Neural crest cell (in vitro differentiated cells): Measurements from ENCODE around the gene BHLHA15. TPM values are rescaled to one million over a fixed set of nuclear protein-coding genes. Genes with fewer than 3 reads are reported as not detected.

ENCODE experiments used
- DNase-seq: peaks from one replicate; pipeline ENCODE4 v3.0.0; 2021; ENCODE audit warnings: low read depth, mixed read lengths, low spot score
- H3K27ac Mint-ChIP-seq: one replicate; pipeline ENCODE4 v1.8.0; 2021; ENCODE audit warnings: mild to moderate bottlenecking, mixed read lengths; ENCODE audit not compliant: unreplicated experiment
- H3K27me3 Mint-ChIP-seq: 2 replicates; pipeline ENCODE4 v1.8.0; 2021; ENCODE audit warnings: low read depth, mild to moderate bottlenecking, mixed read lengths
- H3K36me3 Mint-ChIP-seq: 2 replicates; pipeline ENCODE4 v1.8.0; 2021; ENCODE audit warnings: low read depth, mild to moderate bottlenecking, mixed read lengths
- H3K4me1 Mint-ChIP-seq: 2 replicates; pipeline ENCODE4 v1.8.0; 2021; ENCODE audit warnings: mixed read lengths
- H3K4me3 Mint-ChIP-seq: one replicate; pipeline ENCODE4 v1.8.0; 2021; ENCODE audit warnings: mild to moderate bottlenecking, mixed read lengths
- H3K9me3 Mint-ChIP-seq: 2 replicates; pipeline ENCODE4 v1.8.0; 2021; ENCODE audit warnings: mixed read lengths
- CTCF ChIP-seq: fragments of 200-600 bp; sonication (generic); conservative IDR thresholded peaks from 2 replicates; pipeline ENCODE4 v1.5.0; 2021; ENCODE audit warnings: antibody characterized with exemption, mild to moderate bottlenecking
- total RNA-seq: library from RNA; stranded (reverse); gene quantifications from 2 replicates; pipeline ENCODE4 v1.2.1, GENCODE V29; 2021

The BHLHA15 gene
- total RNA-seq, 1 donor from 2014 or later, result not detected

GRCh38 chr7:98166668-98166970 is 44.6 kb upstream of the BHLHA15 start:
- H3K9me3 Mint-ChIP-seq, result no peaks in the 10 kb centered on the region
- no peak for DNase-seq
- H3K36me3 Mint-ChIP-seq, result no peaks in the 10 kb centered on the region
- no peak overlapping the region for H3K27ac Mint-ChIP-seq
- peaks cover 20% of the 10 kb centered on the region for H3K4me1 Mint-ChIP-seq
- no peaks in the 10 kb centered on the region for H3K27me3 Mint-ChIP-seq
- H3K4me3 Mint-ChIP-seq, result no peak overlapping the region
- TF ChIP-seq CTCF, result no peak

- no peak overlapping the region for H3K27ac Mint-ChIP-seq
- no peaks in the 10 kb centered on the region for H3K36me3 Mint-ChIP-seq
- no peak for DNase-seq
- TF ChIP-seq CTCF, result no peak
- no peak overlapping the region for H3K4me3 Mint-ChIP-seq
- no peaks in the 10 kb centered on the region for H3K27me3 Mint-ChIP-seq
- peaks cover 20% of the 10 kb centered on the region for H3K4me1 Mint-ChIP-seq
- no peaks in the 10 kb centered on the region for H3K9me3 Mint-ChIP-seq
Measured at GRCh38 chr7:98167653-98168052, 43.6 kb upstream of the BHLHA15 start.

GRCh38 chr7:98168181-98168903 is 42.9 kb upstream of the BHLHA15 start:
- no peak overlapping the region for H3K4me3 Mint-ChIP-seq
- H3K9me3 Mint-ChIP-seq, result no peaks in the 10 kb centered on the region
- peaks cover 19% of the 10 kb centered on the region for H3K4me1 Mint-ChIP-seq
- H3K27me3 Mint-ChIP-seq, result no peaks in the 10 kb centered on the region
- DNase-seq, result peak; percentile 66
- TF ChIP-seq CTCF, result peak; percentile 97
- H3K36me3 Mint-ChIP-seq, result no peaks in the 10 kb centered on the region
- H3K27ac Mint-ChIP-seq, result no peak overlapping the region

GRCh38 chr7:98168904-98169621 is 42.2 kb upstream of the BHLHA15 start:
- H3K9me3 Mint-ChIP-seq, result no peaks in the 10 kb centered on the region
- TF ChIP-seq CTCF, result peak; percentile 37
- H3K27me3 Mint-ChIP-seq, result no peaks in the 10 kb centered on the region
- no peak overlapping the region for H3K27ac Mint-ChIP-seq
- H3K36me3 Mint-ChIP-seq, result no peaks in the 10 kb centered on the region
- no peak for DNase-seq
- peaks cover 14% of the 10 kb centered on the region for H3K4me1 Mint-ChIP-seq
- no peak overlapping the region for H3K4me3 Mint-ChIP-seq

GRCh38 chr7:98170966-98171365 is 40.3 kb upstream of the BHLHA15 start:
- DNase-seq, result no peak
- TF ChIP-seq CTCF, result no peak
- Mint-ChIP-seq H3K27me3 (no peaks in the 10 kb centered on the region), H3K9me3 (no peaks in the 10 kb centered on the region), H3K4me3 (no peak overlapping the region), H3K4me1 (peaks cover 10% of the 10 kb centered on the region), H3K36me3 (no peaks in the 10 kb centered on the region), H3K27ac (no peak overlapping the region)
